Gastrocnemius medialis (tissue), 4 donors: ENCODE data around the gene SPOCD1. TPM values are rescaled to one million over a fixed set of nuclear protein-coding genes. Genes with fewer than 3 reads are reported as not detected.

Source experiments
- ATAC-seq, 2 donors: fragments of 150-250 bp; one replicate each; pipeline ENCODE4 v1.9.1; 2016
- DNase-seq, 2 donors: peaks; one replicate each; pipeline ENCODE4 v3.0.0-alpha.2; 2019
- H3K27ac ChIP-seq, 4 donors: fragments of 200-600 bp; sonication (generic); 1 replicate in 1 of 4; 2 replicates in 3 of 4; pipeline ENCODE4 v1.5.1; 2016 to 2018; ENCODE audit warnings: mild to moderate bottlenecking in 2 of 4, moderate library complexity in 1 of 4
- H3K27me3 ChIP-seq, 3 donors: fragments of 200-600 bp; sonication (generic) in 2 of 3; 1 replicate in 1 of 3; 2 replicates in 2 of 3; pipeline versions ENCODE4 v1.5.1 to v1.6.0; 2016 to 2019; ENCODE audit warnings: mild to moderate bottlenecking in 1 of 3, moderate library complexity in 1 of 3
- H3K36me3 ChIP-seq, 2 donors: fragments of 200-600 bp; sonication (generic) in 1 of 2; one replicate each; pipeline ENCODE4 v1.5.1; 2017 to 2018
- H3K4me1 ChIP-seq, 2 donors: fragments of 200-600 bp; sonication (generic) in 1 of 2; one replicate each; pipeline ENCODE4 v1.5.1; 2016 to 2017; ENCODE audit warnings: mild to moderate bottlenecking in 2 of 2
- H3K4me3 ChIP-seq, 4 donors: fragments of 200-600 bp; sonication (generic) in 3 of 4; 1 replicate in 1 of 4; 2 replicates in 3 of 4; pipeline ENCODE4 v1.5.1; 2016 to 2019; ENCODE audit warnings: mild to moderate bottlenecking in 2 of 4
- H3K9me3 ChIP-seq, 3 donors: fragments of 200-600 bp; sonication (generic) in 2 of 3; 1 replicate in 1 of 3; 2 replicates in 2 of 3; pipeline ENCODE4 v1.5.1; 2016 to 2019
- CTCF ChIP-seq, 5 experiments: fragments of 450-650 bp in 3 of 5; fragments of 200-600 bp in 2 of 5; sonication (generic) in 2 of 5; IDR thresholded peaks in 4 of 5; conservative IDR thresholded peaks in 1 of 5; 1 replicate in 4 of 5; 2 replicates in 1 of 5; pipeline ENCODE4 v1.5.1; 2016 to 2019; ENCODE audit warnings: antibody characterized with exemption in 5 of 5, mild to moderate bottlenecking in 3 of 5, moderate library complexity in 3 of 5
- POLR2A ChIP-seq, 2 donors: fragments of 450-650 bp; IDR thresholded peaks; one replicate each; pipeline ENCODE4 v1.6.1; 2017; ENCODE audit warnings: antibody characterized with exemption in 2 of 2, mild to moderate bottlenecking in 2 of 2, moderate library complexity in 2 of 2
- in situ Hi-C, 4 donors: fragments of 200-750 bp; cut with MboI; loops; one replicate each; pipeline versions ENCODE4 v1.15.0 to v1.8.0; 2017; ENCODE audit warnings: low sequenced_read_pairs in 4 of 4
- intact Hi-C: fragments of 100-400 bp; cut with DNase I; formaldehyde crosslinking; loops from one replicate; pipeline ENCODE4 v1.15.1; 2023; ENCODE audit warnings: low total_unique reads
- total RNA-seq, 4 donors: library from RNA; depleted of rRNA; stranded (reverse); fragments of >200 nt; gene quantifications; one replicate each; pipeline versions ENCODE4 v1.1.0 to v1.2.3, GENCODE V29; 2016

The SPOCD1 gene
- total RNA-seq, 4 donors from 2014 or later = not detected

GRCh38 chr1:31797216-31797615 is 18.6 kb downstream of the SPOCD1 start:
- no peak for ATAC-seq
- intact Hi-C loops = no loop called here
- no peaks in the 10 kb centered on the region for H3K36me3 ChIP-seq
- no peaks in the 10 kb centered on the region for H3K4me1 ChIP-seq
- no peak overlapping the region for H3K4me3 ChIP-seq
- no peak overlapping the region for H3K27ac ChIP-seq
- no peak for DNase-seq
- no peaks in the 10 kb centered on the region for H3K9me3 ChIP-seq
- in situ Hi-C loops = loop anchor here in 2 of 4 donors (25.0 kb wide), 1 partner anchor 235 kb away; no protein-coding TSS in a partner anchor
- no peak for TF ChIP-seq CTCF (IDR thresholded peaks at IDR 0.05 in 4 of 5, conservative IDR thresholded peaks at IDR 0.05 in 1 of 5)
- TF ChIP-seq POLR2A (IDR thresholded peaks at IDR 0.05) = no peak
- peaks cover 6 to 20% (median 8%) of the 10 kb centered on the region in 3 donors for H3K27me3 ChIP-seq

GRCh38 chr1:31796707-31797106 is 19.1 kb downstream of the SPOCD1 start:
- in situ Hi-C loops (loop anchor here in 2 of 4 donors (25.0 kb wide), 1 partner anchor 234 kb away; no protein-coding TSS in a partner anchor), intact Hi-C loops (no loop called here)
- Histone ChIP-seq H3K4me3 (no peak overlapping the region), H3K27ac (no peak overlapping the region), H3K27me3 (peaks cover 6 to 20% (median 8%) of the 10 kb centered on the region in 3 donors), H3K4me1 (no peaks in the 10 kb centered on the region), H3K36me3 (no peaks in the 10 kb centered on the region), H3K9me3 (no peaks in the 10 kb centered on the region)
- ATAC-seq (no peak), DNase-seq (no peak)
- no peak for TF ChIP-seq CTCF (IDR thresholded peaks at IDR 0.05 in 4 of 5, conservative IDR thresholded peaks at IDR 0.05 in 1 of 5)
- no peak for TF ChIP-seq POLR2A (IDR thresholded peaks at IDR 0.05)

- Histone ChIP-seq H3K36me3 (no peaks in the 10 kb centered on the region), H3K9me3 (no peaks in the 10 kb centered on the region), H3K27ac (no peak overlapping the region), H3K4me1 (no peaks in the 10 kb centered on the region), H3K4me3 (no peak overlapping the region), H3K27me3 (peaks cover 6 to 20% (median 8%) of the 10 kb centered on the region in 3 donors)
- TF ChIP-seq CTCF (IDR thresholded peaks at IDR 0.05 in 4 of 5, conservative IDR thresholded peaks at IDR 0.05 in 1 of 5) (no peak), POLR2A (IDR thresholded peaks at IDR 0.05) (no peak)
- in situ Hi-C loops = loop anchor here in 2 of 4 donors (25.0 kb wide), 1 partner anchor 234 kb away; no protein-coding TSS in a partner anchor
- DNase-seq (no peak), ATAC-seq (no peak)
- intact Hi-C loops = no loop called here
These were observed 19.8 kb downstream of the SPOCD1 start for GRCh38 chr1:31795801-31796621.

- ATAC-seq (no peak), DNase-seq (no peak)
- H3K27ac ChIP-seq = no peak overlapping the region
- intact Hi-C loops (no loop called here), in situ Hi-C loops (loop anchor here in 2 of 4 donors (25.0 kb wide), 1 partner anchor 233 kb away; no protein-coding TSS in a partner anchor)
- no peak overlapping the region for H3K4me3 ChIP-seq
- H3K36me3 ChIP-seq = no peaks in the 10 kb centered on the region
- H3K27me3 ChIP-seq = peaks cover 6 to 20% (median 8%) of the 10 kb centered on the region in 3 donors
- H3K4me1 ChIP-seq = no peaks in the 10 kb centered on the region
- no peak for TF ChIP-seq CTCF (IDR thresholded peaks at IDR 0.05 in 4 of 5, conservative IDR thresholded peaks at IDR 0.05 in 1 of 5)
- no peaks in the 10 kb centered on the region for H3K9me3 ChIP-seq
These were observed 20.6 kb downstream of the SPOCD1 start for GRCh38 chr1:31795096-31795675.
